DMS79 (cell line): Measurements from ENCODE around the gene SLC22A16.
"Not testable (repeated sequence)": the region's sequence is repeated elsewhere in the genome, so short reads cannot be mapped to it uniquely, and the experiment has no call there.

ENCODE experiments used
- DNase-seq: peaks from one replicate; lab custom pipeline; 2025; lab: John Stamatoyannopoulos, UW

Gene SLC22A16

GRCh38 chr6:110488606-110489190 lies 12.3 kb upstream of the SLC22A16 start:
- DNase-seq, result no peak

DNA sequence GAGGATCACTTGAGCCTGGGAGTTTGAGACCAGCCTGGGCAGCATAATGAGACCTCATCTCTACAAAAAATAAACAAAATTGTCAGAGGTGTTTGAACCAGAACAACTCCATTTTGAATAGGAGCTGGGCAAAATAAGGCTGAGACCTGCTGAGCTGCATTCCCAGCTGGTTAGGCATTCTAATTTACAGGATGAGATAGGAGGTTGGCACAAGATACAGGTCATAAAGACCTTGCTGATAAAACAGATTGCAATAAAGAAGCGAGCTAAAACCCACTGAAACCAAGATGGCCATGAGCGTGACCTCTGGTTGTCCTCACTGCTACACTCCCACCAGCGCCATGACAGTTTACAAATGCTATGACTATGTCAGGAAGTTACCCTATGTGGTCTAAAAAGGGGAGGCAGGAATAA lies 11.6 kb upstream of the SLC22A16 start:
- not testable (repeated sequence) for DNase-seq

GRCh38 chr6:110486756-110487155 lies 10.3 kb upstream of the SLC22A16 start:
- DNase-seq, result no peak

DNA sequence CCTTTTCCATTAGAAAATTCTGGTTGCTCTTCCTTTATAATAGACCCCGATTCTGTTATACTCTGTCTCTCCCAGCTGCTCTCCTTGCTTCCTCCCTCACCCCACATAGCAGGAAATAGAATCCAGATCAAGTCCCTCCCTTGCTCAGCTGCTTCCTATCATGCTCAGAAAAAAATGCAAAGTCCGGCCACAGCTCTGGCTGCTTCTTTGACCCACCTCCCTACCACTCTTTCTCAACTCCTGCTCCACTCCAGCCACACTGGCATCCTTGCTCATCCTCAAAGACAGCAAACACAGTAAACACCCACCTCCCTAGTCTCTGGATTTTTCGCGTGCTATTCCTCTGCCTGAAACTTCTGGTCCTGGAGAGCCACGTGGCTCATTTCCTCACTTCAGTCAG lies 9.1 kb upstream of the SLC22A16 start:
- no peak for DNase-seq

DNA sequence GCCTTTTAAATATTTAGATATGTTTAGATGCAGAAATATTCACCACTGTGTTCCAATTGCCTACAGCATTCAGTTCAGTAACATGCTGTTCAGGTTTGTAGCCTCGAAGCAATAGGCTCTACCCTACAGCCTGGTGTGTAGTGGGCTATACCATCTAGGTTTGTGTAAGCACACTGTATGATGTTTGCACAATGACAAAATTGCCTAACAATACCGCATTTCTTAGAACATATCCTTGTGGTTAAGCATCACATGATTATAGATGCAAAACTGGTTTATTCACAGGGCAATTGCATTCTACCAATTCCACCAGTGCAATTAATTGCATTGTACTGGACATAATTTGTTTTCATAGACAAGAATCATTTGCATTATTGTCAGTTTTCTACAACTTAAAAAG lies 7.9 kb upstream of the SLC22A16 start:
- no peak for DNase-seq

- DNase-seq, result no peak
These were observed 6.5 kb upstream of the SLC22A16 start for GRCh38 chr6:110482774-110483400.

DNA sequence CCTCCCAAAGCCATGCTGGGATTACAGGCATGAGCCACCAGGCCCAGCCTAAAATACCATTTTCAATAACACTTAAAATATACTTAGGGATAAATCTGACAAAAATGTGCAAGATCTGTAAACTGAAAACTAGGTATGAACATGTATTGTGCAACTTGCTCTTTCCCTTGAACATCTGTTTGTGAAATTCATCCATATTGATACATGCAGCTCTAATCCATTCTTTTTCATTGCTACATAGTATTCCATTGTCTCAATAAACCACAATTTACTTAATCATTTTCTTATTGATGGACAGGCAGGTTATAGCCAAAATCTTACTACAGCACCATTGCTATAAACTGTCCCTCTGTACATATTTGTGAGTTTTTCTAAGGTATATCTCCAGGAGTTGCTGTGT lies 4.7 kb upstream of the SLC22A16 start:
- DNase-seq, result no peak

DNA sequence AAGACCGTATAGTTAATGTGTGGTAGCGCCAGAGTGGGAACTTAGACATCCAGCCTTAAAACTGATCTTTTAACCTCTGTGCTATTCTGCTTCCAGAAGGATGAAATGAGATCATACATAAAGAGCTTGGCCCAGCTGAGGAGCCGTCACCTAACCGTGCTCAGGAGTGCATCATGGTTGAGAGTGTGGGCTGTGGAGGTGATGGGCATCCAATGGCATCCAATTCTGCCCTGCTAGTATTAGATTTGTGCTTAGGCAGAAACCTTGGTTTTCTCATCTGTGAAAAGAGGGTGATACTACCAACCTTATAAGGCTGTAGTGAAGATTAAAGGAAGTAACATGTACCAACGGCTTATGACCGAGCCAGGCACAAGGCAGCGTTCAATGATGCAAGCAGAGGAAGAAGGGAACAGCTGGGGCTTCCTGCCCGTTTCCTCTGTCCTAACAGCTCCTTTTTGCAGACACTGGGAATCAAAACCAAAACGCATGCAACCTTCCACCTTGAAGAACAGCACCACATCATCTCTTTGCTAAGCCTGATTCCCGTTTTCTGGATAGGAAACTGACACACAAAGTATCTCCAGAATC lies 1.3 kb downstream of the SLC22A16 start:
- DNase-seq, result no peak

GRCh38 chr6:110474500-110474899 lies 1.9 kb downstream of the SLC22A16 start:
- no peak for DNase-seq

DNA sequence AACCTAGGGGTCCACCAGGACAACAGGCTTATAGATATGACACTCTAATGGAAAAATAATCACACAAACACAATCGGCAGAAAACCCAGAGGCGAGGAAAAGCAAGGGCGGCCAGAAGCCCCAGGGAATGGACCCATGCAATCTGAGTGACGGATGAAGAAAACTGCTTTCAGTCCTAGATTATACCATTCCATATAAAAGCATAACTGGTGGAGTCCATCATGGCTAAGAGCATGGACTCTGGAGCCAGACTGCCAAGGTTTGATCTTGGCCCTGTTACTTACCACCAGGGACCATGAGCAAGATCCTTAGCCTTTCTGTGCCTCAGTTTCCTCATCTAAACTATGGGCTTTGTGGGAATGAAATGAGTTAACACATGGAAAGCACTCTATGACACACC lies 3.7 kb downstream of the SLC22A16 start:
- DNase-seq, result no peak

DNA sequence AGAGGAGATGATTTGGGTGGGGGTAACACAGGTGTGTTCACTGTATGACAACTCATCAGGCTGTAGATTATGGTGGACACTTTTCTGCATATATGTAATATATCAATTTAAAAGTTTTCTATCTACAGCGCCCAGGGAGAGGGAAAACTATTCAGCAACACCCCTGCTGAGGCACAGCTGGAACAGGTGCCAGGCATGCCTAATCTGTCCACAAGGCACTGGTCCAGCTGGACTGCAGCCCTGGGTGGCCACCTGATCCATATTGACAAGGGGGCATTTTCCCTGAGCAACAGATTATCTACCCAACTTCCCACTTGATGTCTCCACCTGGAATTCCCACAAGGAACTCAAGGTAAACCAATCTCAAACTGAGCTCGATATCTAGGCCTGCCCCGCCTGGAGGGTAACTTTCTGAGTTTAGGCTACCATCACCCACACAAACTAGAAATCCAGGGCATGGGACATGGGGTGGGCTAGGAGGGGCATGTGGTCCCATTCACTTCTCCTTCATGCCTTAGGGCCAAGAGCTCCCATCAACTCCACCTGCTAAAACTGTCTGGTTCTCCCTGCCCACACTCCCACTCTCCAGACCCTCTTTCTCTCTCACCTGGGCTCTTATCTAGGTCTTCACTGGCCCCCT lies 4.6 kb downstream of the SLC22A16 start:
- DNase-seq, result no peak

DNA sequence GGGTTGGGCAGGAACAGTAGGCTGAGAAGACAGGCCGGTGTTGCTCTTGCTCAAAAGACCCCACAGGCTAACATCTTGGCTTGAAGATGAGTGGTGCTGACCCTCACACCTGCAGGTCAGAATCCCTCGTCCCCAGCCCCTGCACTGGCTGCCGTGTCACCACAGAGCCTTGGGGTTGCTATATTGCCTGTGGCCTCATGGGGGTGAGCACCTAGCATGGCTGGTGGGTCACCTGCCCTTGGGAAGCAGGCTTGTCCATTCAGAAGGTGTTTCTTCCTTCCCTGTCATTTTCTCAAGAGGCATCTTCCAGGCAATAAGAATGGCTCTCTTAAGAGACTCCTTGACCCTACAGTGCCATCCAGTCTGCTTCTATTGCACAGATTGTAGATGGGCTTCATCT lies 7.7 kb downstream of the SLC22A16 start:
- no peak for DNase-seq

DNA sequence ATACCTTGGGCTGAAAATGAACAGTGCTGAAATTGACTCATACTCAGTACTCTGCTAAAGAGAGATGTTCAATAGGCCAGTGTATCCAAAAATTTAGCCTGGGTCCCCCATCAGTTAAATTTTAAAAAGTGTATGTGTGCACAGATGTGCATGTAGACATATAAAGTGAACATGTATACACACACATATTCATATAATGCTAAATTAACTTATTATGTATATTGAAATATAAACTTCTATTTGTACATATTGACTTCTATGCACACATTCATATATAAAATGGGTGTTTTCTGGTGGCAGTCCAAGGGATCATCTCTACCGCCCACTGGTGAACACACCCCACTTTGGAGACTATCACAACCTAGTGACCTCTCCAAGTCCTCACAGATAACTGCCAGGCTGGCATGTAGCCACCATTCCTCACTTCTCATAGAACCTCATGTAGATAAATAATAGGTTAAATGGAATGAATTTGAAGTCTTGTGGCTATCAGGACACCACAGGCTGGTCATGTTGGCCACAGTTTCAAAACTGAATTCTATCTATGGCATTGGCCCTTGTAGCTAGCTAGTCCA lies 8.8 kb downstream of the SLC22A16 start:
- DNase-seq, result no peak

GRCh38 chr6:110462884-110463481 lies 13.4 kb downstream of the SLC22A16 start:
- no peak for DNase-seq

DNA sequence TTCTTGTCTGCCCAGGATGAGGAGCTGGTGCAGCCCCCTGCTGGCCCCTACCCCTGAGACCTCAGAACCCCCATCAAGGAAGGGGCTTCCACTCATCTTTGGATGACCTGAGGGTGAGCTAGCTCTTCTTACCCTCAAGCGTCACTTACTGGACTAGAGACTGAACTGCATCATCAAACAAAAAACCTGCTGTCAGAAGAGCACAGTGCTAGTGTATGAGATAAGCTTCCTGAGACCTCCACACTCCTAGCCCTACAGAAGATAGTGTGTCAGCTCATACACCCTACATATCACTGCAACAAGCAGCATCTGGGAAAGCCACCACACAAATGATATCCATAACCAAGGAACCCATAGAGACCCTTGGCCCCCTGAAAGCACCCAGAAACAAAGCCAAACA lies 15.0 kb downstream of the SLC22A16 start:
- no peak for DNase-seq

DNA sequence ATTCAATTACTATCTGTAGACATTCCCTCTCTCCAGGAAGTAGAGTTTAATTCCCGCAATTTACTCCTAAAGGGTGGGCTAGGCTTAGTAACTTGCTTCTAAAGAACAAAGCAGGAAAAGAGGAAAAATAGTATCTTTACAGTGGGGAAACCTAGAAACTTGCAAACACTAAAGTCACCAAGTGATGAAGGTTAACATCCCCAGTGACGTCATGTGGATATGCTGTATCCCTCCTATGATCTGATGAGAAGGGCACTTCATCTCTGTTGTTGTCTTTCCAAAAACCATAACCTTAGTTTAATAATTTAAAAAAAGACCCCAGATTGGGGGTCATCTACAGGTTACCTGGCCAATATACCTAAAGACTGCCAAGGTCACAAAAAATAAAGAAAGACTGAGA lies 17.3 kb downstream of the SLC22A16 start:
- no peak for DNase-seq

GRCh38 chr6:110458476-110458875 lies 17.9 kb downstream of the SLC22A16 start:
- DNase-seq, result no peak

- DNase-seq, result not testable (repeated sequence)
These were observed 18.7 kb downstream of the SLC22A16 start for GRCh38 chr6:110457567-110458175.

- DNase-seq, result no peak
These were observed 19.7 kb downstream of the SLC22A16 start for GRCh38 chr6:110456694-110457093.

GRCh38 chr6:110449541-110449895 lies 26.9 kb downstream of the SLC22A16 start:
- DNase-seq, result no peak

DNA sequence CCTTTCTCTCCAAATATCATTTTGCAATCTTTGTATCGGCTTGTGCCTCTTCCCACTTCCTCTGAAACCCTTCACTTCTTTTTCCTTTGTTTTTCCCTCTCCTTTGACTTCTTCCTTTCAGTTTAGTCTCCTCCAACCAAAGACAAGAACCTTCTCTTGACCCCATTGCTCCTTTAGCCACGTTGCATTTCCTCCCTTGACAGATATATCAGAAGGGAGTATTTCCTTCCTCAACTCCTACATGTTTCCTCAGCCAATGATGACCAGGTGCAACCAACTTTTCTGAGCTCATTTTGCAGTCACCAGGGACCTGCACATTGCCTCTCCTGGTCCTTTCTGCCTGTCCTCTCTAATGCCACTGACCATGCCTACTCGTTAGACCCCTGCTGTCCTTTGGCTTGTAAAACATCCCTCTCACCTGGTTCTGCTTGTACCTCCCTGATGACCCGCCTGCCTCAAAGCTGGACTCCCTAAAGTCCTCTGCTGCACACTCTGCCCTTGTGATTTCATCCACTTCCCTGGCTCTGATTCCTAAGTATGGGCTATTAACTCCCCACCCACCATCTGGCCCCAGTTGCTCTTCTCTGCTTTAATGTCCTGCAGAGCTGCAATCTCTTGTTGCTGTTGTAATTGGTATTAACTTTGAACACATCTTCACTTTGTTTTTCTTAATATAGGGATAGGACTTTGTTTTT lies 27.4 kb downstream of the SLC22A16 start:
- DNase-seq, result no peak

GRCh38 chr6:110447761-110448160 lies 28.7 kb downstream of the SLC22A16 start:
- DNase-seq, result no peak
